Breast epithelium (tissue), 4 donors: ENCODE measurements around the gene CXCL10. TPM values are rescaled to one million over a fixed set of nuclear protein-coding genes. Genes with fewer than 3 reads are reported as not detected.

Source experiments
- DNase-seq, 2 donors: peaks; one replicate each; pipeline ENCODE4 v3.0.0-alpha.2; 2019; ENCODE audit warnings: low spot score in 2 of 2
- H3K27ac ChIP-seq, 2 donors: fragments of 200-600 bp; sonication (generic) in 1 of 2; one replicate each; pipeline ENCODE4 v1.5.1; 2016 to 2019; ENCODE audit warnings: mild to moderate bottlenecking in 1 of 2
- H3K27me3 ChIP-seq, 2 donors: fragments of 200-600 bp; sonication (generic) in 1 of 2; one replicate each; pipeline versions ENCODE4 v1.5.1 to v1.6.0; 2017 to 2019; ENCODE audit warnings: control low read depth in 1 of 2, mild to moderate bottlenecking in 1 of 2
- H3K36me3 ChIP-seq: fragments of 200-600 bp; one replicate; pipeline ENCODE4 v1.5.1; 2019
- H3K4me1 ChIP-seq, 2 donors: fragments of 200-600 bp; sonication (generic); one replicate each; pipeline ENCODE4 v1.5.1; 2016 to 2019; ENCODE audit warnings: control low read depth in 1 of 2
- H3K4me3 ChIP-seq, 3 donors: fragments of 200-600 bp; sonication (generic); 1 replicate in 2 of 3; 2 replicates in 1 of 3; pipeline ENCODE4 v1.5.1; 2016 to 2019; ENCODE audit warnings: mild to moderate bottlenecking in 3 of 3, moderate library complexity in 2 of 3
- H3K9me3 ChIP-seq, 2 donors: fragments of 200-600 bp; sonication (generic) in 1 of 2; one replicate each; pipeline ENCODE4 v1.5.1; 2016 to 2019; ENCODE audit warnings: control low read depth in 1 of 2
- CTCF ChIP-seq, 3 donors: fragments of 450-650 bp; IDR thresholded peaks; one replicate each; pipeline ENCODE4 v1.5.1; 2016 to 2017; ENCODE audit warnings: antibody characterized with exemption in 3 of 3, mild to moderate bottlenecking in 3 of 3, moderate library complexity in 3 of 3
- POLR2A ChIP-seq: fragments of 450-650 bp; IDR thresholded peaks from one replicate; pipeline ENCODE4 v1.6.1; 2016; ENCODE audit warnings: antibody characterized with exemption, mild to moderate bottlenecking, moderate library complexity
- POLR2AphosphoS5 ChIP-seq, 3 donors: sonication (generic); formaldehyde crosslinking; IDR thresholded peaks; one replicate each; pipeline ENCODE4 v1.6.1; 2017; ENCODE audit warnings: antibody characterized with exemption in 3 of 3
- intact Hi-C: fragments of 100-400 bp; cut with DNase I; formaldehyde crosslinking; loops from one replicate; pipeline ENCODE4 v1.15.1; 2023; ENCODE audit warnings: low total_unique reads
- total RNA-seq, 3 donors: library from RNA; depleted of rRNA; stranded (reverse); fragments of >200 nt; gene quantifications; one replicate each; pipeline ENCODE4 v1.1.0, GENCODE V29; 2016

CXCL10 gene
- total RNA-seq, 3 donors from 2014 or later, result 1.2 TPM; not detected in 2

- Histone ChIP-seq H3K4me3 (no peak overlapping the region), H3K27ac (no peak overlapping the region), H3K9me3 (no peaks in the 10 kb centered on the region), H3K27me3 (no peaks in the 10 kb centered on the region), H3K36me3 (no peaks in the 10 kb centered on the region), H3K4me1 (no peaks in the 10 kb centered on the region)
- intact Hi-C loops, result no loop called here
- TF ChIP-seq CTCF (IDR thresholded peaks at IDR 0.05) (no peak), POLR2AphosphoS5 (IDR thresholded peaks at IDR 0.05) (no peak), POLR2A (no peak)
- no peak for DNase-seq
Measured at GRCh38 chr4:76061421-76061820, 38.1 kb upstream of the CXCL10 start.

- H3K27ac ChIP-seq, result no peak overlapping the region
- no peaks in the 10 kb centered on the region for H3K27me3 ChIP-seq
- intact Hi-C loops, result no loop called here
- no peak overlapping the region for H3K4me3 ChIP-seq
- DNase-seq, result no peak
- TF ChIP-seq POLR2AphosphoS5 (IDR thresholded peaks at IDR 0.05), result no peak
- TF ChIP-seq CTCF (IDR thresholded peaks at IDR 0.05), result no peak
- no peak for TF ChIP-seq POLR2A
- H3K9me3 ChIP-seq, result no peaks in the 10 kb centered on the region
- H3K36me3 ChIP-seq, result no peaks in the 10 kb centered on the region
- no peaks in the 10 kb centered on the region for H3K4me1 ChIP-seq
Measured at GRCh38 chr4:76060506-76060905, 37.2 kb upstream of the CXCL10 start.

GRCh38 chr4:76059750-76060149, 36.5 kb upstream of the CXCL10 start:
- H3K9me3 ChIP-seq, result no peaks in the 10 kb centered on the region
- H3K4me1 ChIP-seq, result no peaks in the 10 kb centered on the region
- H3K36me3 ChIP-seq, result no peaks in the 10 kb centered on the region
- H3K27me3 ChIP-seq, result no peaks in the 10 kb centered on the region
- intact Hi-C loops, result no loop called here
- no peak for TF ChIP-seq CTCF (IDR thresholded peaks at IDR 0.05)
- no peak for TF ChIP-seq POLR2A
- TF ChIP-seq POLR2AphosphoS5 (IDR thresholded peaks at IDR 0.05), result no peak
- H3K4me3 ChIP-seq, result no peak overlapping the region
- DNase-seq, result no peak
- no peak overlapping the region for H3K27ac ChIP-seq

- DNase-seq, result no peak
- TF ChIP-seq POLR2A (no peak), POLR2AphosphoS5 (IDR thresholded peaks at IDR 0.05) (no peak), CTCF (IDR thresholded peaks at IDR 0.05) (no peak)
- Histone ChIP-seq H3K4me1 (no peaks in the 10 kb centered on the region), H3K27me3 (no peaks in the 10 kb centered on the region), H3K27ac (no peak overlapping the region), H3K4me3 (no peak overlapping the region), H3K36me3 (no peaks in the 10 kb centered on the region), H3K9me3 (no peaks in the 10 kb centered on the region)
- intact Hi-C loops, result no loop called here
Measured at GRCh38 chr4:76058888-76059426, 35.7 kb upstream of the CXCL10 start.

GRCh38 chr4:76058302-76058701, 35.0 kb upstream of the CXCL10 start:
- Histone ChIP-seq H3K27me3 (no peaks in the 10 kb centered on the region), H3K36me3 (no peaks in the 10 kb centered on the region), H3K27ac (no peak overlapping the region), H3K4me3 (no peak overlapping the region), H3K9me3 (no peaks in the 10 kb centered on the region), H3K4me1 (no peaks in the 10 kb centered on the region)
- TF ChIP-seq POLR2AphosphoS5 (IDR thresholded peaks at IDR 0.05), result no peak
- no peak for TF ChIP-seq POLR2A
- intact Hi-C loops, result no loop called here
- no peak for DNase-seq

GRCh38 chr4:76055421-76055820, 32.1 kb upstream of the CXCL10 start:
- Histone ChIP-seq H3K9me3 (no peaks in the 10 kb centered on the region), H3K4me1 (no peaks in the 10 kb centered on the region), H3K4me3 (no peak overlapping the region), H3K27me3 (no peaks in the 10 kb centered on the region), H3K36me3 (no peaks in the 10 kb centered on the region), H3K27ac (no peak overlapping the region)
- intact Hi-C loops, result no loop called here
- no peak for DNase-seq
- TF ChIP-seq CTCF (IDR thresholded peaks at IDR 0.05), result no peak
